HCT116 (cell line): Measurements from ENCODE around the gene MBD6. TPM values are rescaled to one million over a fixed set of nuclear protein-coding genes. Genes with fewer than 3 reads are reported as not detected.

Experiments used
- ATAC-seq: fragments of 200-7000 bp; cut with Tn5 transposase; 2 replicates; pipeline ENCODE4 v1.9.1; 2020; ENCODE audit warnings: mild to moderate bottlenecking, moderate library complexity
- BruUV-seq: library from RNA; stranded (reverse); fragments of 400-500 nt; replicated peaks from 2 replicates; lab custom pipeline; 2021; lab: Mats Ljungman, UMichigan
- CTCF ChIA-PET: fragments of 300-600 bp; sonication (Branson Sonifier 250); formaldehyde crosslinking; loops from one replicate; lab custom pipeline; 2021; ENCODE audit warnings: antibody characterized with exemption; lab: Charles Lee
- POLR2A ChIA-PET: fragments of 300-600, 350-600 bp; sonication (Branson Sonifier 250); formaldehyde crosslinking; loops from one replicate; lab custom pipeline; 2021; ENCODE audit warnings: antibody characterized with exemption; lab: Charles Lee
- RAD21 ChIA-PET, 2 experiments: fragments of 300-600 bp; sonication (Branson Sonifier 250); formaldehyde crosslinking; loops; one replicate each; lab custom pipeline; 2023; ENCODE audit warnings: low total read pairs in 2 of 2; ENCODE audit not compliant: uncharacterized antibody in 2 of 2, unreplicated experiment in 2 of 2, low non-redundant PET in 1 of 2; lab: Charles Lee
- DNase-seq: peaks from one replicate; pipeline ENCODE4 v3.0.0-alpha.2; 2010; ENCODE audit warnings: low read depth, low spot score
- H2AFZ ChIP-seq: fragments of 200-600 bp; shearing (Covaris generic), sonication (generic); 2 replicates; pipeline ENCODE4 v1.6.1; 2017; ENCODE audit warnings: low read depth, mixed run types, mixed read lengths, antibody characterized with exemption, low read length; ENCODE audit not compliant: poor library complexity, severe bottlenecking
- H3K27ac ChIP-seq: 2 replicates; pipeline ENCODE4 v1.5.1; 2012; ENCODE audit warnings: low read depth, low read length
- H3K27me3 ChIP-seq: fragments of 200-600 bp; sonication (generic); 2 replicates; pipeline ENCODE4 v1.6.1; 2016; ENCODE audit warnings: mixed run types, low read length, mixed read lengths; ENCODE audit not compliant: insufficient read depth
- H3K36me3 ChIP-seq, 2 experiments: fragments of 200-500 bp in 1 of 2; fragments of 200-600 bp in 1 of 2; sonication (Bioruptor generic) in 1 of 2; sonication (generic) in 1 of 2; 2 replicates each; pipeline versions ENCODE4 v1.5.1 to v1.6.1; 2014 to 2016; ENCODE audit warnings: low read length in 2 of 2, inconsistent platforms in 1 of 2, mixed read lengths in 1 of 2, mixed run types in 1 of 2; ENCODE audit not compliant: insufficient read depth in 2 of 2, control insufficient read depth in 1 of 2
- H3K4me1 ChIP-seq, 2 experiments: fragments of 200-600 bp in 1 of 2; sonication (generic) in 1 of 2; 2 replicates each; pipeline versions ENCODE4 v1.5.1 to v1.6.1; 2012 to 2017; ENCODE audit warnings: low read length in 2 of 2, inconsistent platforms in 1 of 2, mild to moderate bottlenecking in 1 of 2, mixed read lengths in 1 of 2, mixed run types in 1 of 2, moderate library complexity in 1 of 2; ENCODE audit not compliant: insufficient read depth in 2 of 2, control insufficient read depth in 1 of 2
- H3K4me2 ChIP-seq: fragments of 200-600 bp; sonication (generic); 2 replicates; pipeline ENCODE4 v1.6.1; 2017; ENCODE audit warnings: mixed run types, low read length, mixed read lengths
- H3K4me3 ChIP-seq, 2 experiments: fragments of 200-600 bp in 1 of 2; sonication (generic) in 1 of 2; replicated peaks in 1 of 2; 2 replicates each; pipeline ENCODE4 v1.5.1; 2011 to 2016; ENCODE audit warnings: low read length in 2 of 2, control low read depth in 1 of 2, low read depth in 1 of 2, mild to moderate bottlenecking in 1 of 2, mixed read lengths in 1 of 2, mixed run types in 1 of 2
- H3K79me2 ChIP-seq: fragments of 200-600 bp; sonication (generic); 2 replicates; pipeline ENCODE4 v1.6.1; 2017; ENCODE audit warnings: mild to moderate bottlenecking, mixed run types, low read length, moderate library complexity, mixed read lengths; ENCODE audit not compliant: insufficient read depth
- H3K9ac ChIP-seq: fragments of 200-600 bp; sonication (generic); 2 replicates; pipeline ENCODE4 v1.6.1; 2016; ENCODE audit warnings: low read length, mixed read lengths
- H3K9me2 ChIP-seq: fragments of 200-600 bp; sonication (generic), shearing (Covaris generic); 2 replicates; pipeline ENCODE4 v1.6.1; 2017; ENCODE audit warnings: mixed run types, mild to moderate bottlenecking, moderate library complexity; ENCODE audit not compliant: insufficient read depth
- H3K9me3 ChIP-seq, 2 experiments: fragments of 200-500 bp in 1 of 2; fragments of 200-600 bp in 1 of 2; sonication (Bioruptor generic) in 1 of 2; sonication (generic) in 1 of 2; 2 replicates each; pipeline ENCODE4 v1.6.1; 2014 to 2017; ENCODE audit warnings: low read length in 2 of 2, mixed read lengths in 2 of 2, inconsistent platforms in 1 of 2, low read depth in 1 of 2, mild to moderate bottlenecking in 1 of 2, mixed run types in 1 of 2, moderate library complexity in 1 of 2; ENCODE audit not compliant: control insufficient read depth in 1 of 2, insufficient read depth in 1 of 2
- H4K20me1 ChIP-seq: fragments of 200-600 bp; sonication (generic), shearing (Covaris generic); 2 replicates; pipeline ENCODE4 v1.6.1; 2017; ENCODE audit warnings: mixed run types, mild to moderate bottlenecking, moderate library complexity; ENCODE audit not compliant: insufficient read depth
- EGR1 ChIP-seq: IDR thresholded peaks from 2 replicates; pipeline ENCODE4 v1.6.1; 2012; ENCODE audit warnings: low read depth
- EZH2 ChIP-seq: fragments of 200-600 bp; sonication (generic); IDR thresholded peaks from 2 replicates; pipeline ENCODE4 v1.6.1; 2017; ENCODE audit warnings: antibody characterized with exemption, mixed run types
- JUND ChIP-seq: IDR thresholded peaks from 2 replicates; pipeline ENCODE4 v1.6.1; 2012
- POLR2A ChIP-seq: IDR thresholded peaks from 2 replicates; pipeline ENCODE4 v1.7.0; 2011; ENCODE audit warnings: borderline replicate concordance; ENCODE audit not compliant: insufficient read depth, insufficient read length; ENCODE audit errors: extremely low read depth
- POLR2AphosphoS5 ChIP-seq: IDR thresholded peaks from 2 replicates; pipeline ENCODE4 v1.6.1; 2011; ENCODE audit warnings: mild to moderate bottlenecking, low read depth, low read length, moderate library complexity
- SIN3A ChIP-seq: IDR thresholded peaks from 2 replicates; pipeline ENCODE4 v1.6.1; 2012; ENCODE audit warnings: low read depth
- SP1 ChIP-seq: IDR thresholded peaks from 2 replicates; pipeline ENCODE4 v1.6.1; 2012; ENCODE audit warnings: low read depth
- SRF ChIP-seq: IDR thresholded peaks from 2 replicates; pipeline ENCODE4 v1.6.1; 2012; ENCODE audit warnings: low read depth
- YY1 ChIP-seq: IDR thresholded peaks from 2 replicates; pipeline ENCODE4 v1.6.1; 2011; ENCODE audit warnings: low read length, low read depth, moderate library complexity, mild to moderate bottlenecking; ENCODE audit not compliant: insufficient replicate concordance; ENCODE audit errors: extremely low read depth
- ZNF274 ChIP-seq: fragments of 200-500 bp; sonication (Bioruptor generic); IDR thresholded peaks from 2 replicates; pipeline ENCODE4 v1.6.1; 2014; ENCODE audit warnings: mild to moderate bottlenecking, low read depth, low read length, inconsistent platforms
- intact Hi-C: fragments of 100-400 bp; cut with micrococcal nuclease; formaldehyde crosslinking; loops from 2 replicates; pipeline ENCODE4 v1.10.0; 2022
- total RNA-seq: library from RNA; stranded (reverse); gene quantifications from one replicate; pipeline ENCODE4 v1.2.1, GENCODE V29; 2021; ENCODE audit not compliant: unreplicated experiment

MBD6 gene
- total RNA-seq, 1 experiment from 2014 or later = 70.1 TPM

- TF ChIP-seq POLR2A = no peak
- no peak for TF ChIP-seq EZH2
- TF ChIP-seq SIN3A = no peak
- TF ChIP-seq POLR2AphosphoS5 = no peak
- no peak for TF ChIP-seq SRF
- no peak for TF ChIP-seq YY1
These were observed 4.6 kb downstream of the MBD6 start (continued) for GRCh38 chr12:57527184-57527583.

GRCh38 chr12:57528176-57528575 lies 5.6 kb downstream of the MBD6 start:
- peaks cover 37 to 49% of the 10 kb centered on the region in 2 experiments for H3K36me3 ChIP-seq
- H3K9me2 ChIP-seq = no peaks in the 10 kb centered on the region
- RAD21 ChIA-PET = no interaction called here
- H3K9me3 ChIP-seq = no peaks in the 10 kb centered on the region
- H3K4me3 ChIP-seq = no peak overlapping the region
- H3K4me2 ChIP-seq = no peak overlapping the region
- TF ChIP-seq SP1 = no peak
- TF ChIP-seq POLR2AphosphoS5 = 0 out of 2 replicates have a peak, but pooled peaks have one; percentile 18
- no peak for TF ChIP-seq ZNF274
- TF ChIP-seq JUND = no peak
- TF ChIP-seq EGR1 = no peak
- no peak for TF ChIP-seq SIN3A
- H4K20me1 ChIP-seq = no peaks in the 10 kb centered on the region
- CTCF ChIA-PET = no interaction called here
- intact Hi-C loops = no loop called here
- DNase-seq (no peak), ATAC-seq (no peak)
- peaks cover 24% of the 10 kb centered on the region for H3K79me2 ChIP-seq
- H3K9ac ChIP-seq = no peak overlapping the region
- no peak overlapping the region for H2AFZ ChIP-seq
- BruUV-seq = no TSS peak
- no peaks in the 10 kb centered on the region for H3K27me3 ChIP-seq
- no peak overlapping the region for H3K27ac ChIP-seq
- POLR2A ChIA-PET = no interaction called here
- peaks cover 10 to 17% of the 10 kb centered on the region in 2 experiments; a peak in 3 of 4 replicates for H3K4me1 ChIP-seq
